Measurements from ENCODE around the gene TEX19.
"Not testable (repeated sequence)": the region's sequence is repeated elsewhere in the genome, so short reads cannot be mapped to it uniquely, and the experiment has no call there.

The TEX19 gene

GRCh38 chr17:82411396-82412053, 52.5 kb downstream of the TEX19 start:
- DNase-seq (ENCODE audit: low spot score), result no peak

GRCh38 chr17:82412081-82412480, 53.0 kb downstream of the TEX19 start:
- not testable (repeated sequence) for DNase-seq (ENCODE audit: low spot score)

DNA sequence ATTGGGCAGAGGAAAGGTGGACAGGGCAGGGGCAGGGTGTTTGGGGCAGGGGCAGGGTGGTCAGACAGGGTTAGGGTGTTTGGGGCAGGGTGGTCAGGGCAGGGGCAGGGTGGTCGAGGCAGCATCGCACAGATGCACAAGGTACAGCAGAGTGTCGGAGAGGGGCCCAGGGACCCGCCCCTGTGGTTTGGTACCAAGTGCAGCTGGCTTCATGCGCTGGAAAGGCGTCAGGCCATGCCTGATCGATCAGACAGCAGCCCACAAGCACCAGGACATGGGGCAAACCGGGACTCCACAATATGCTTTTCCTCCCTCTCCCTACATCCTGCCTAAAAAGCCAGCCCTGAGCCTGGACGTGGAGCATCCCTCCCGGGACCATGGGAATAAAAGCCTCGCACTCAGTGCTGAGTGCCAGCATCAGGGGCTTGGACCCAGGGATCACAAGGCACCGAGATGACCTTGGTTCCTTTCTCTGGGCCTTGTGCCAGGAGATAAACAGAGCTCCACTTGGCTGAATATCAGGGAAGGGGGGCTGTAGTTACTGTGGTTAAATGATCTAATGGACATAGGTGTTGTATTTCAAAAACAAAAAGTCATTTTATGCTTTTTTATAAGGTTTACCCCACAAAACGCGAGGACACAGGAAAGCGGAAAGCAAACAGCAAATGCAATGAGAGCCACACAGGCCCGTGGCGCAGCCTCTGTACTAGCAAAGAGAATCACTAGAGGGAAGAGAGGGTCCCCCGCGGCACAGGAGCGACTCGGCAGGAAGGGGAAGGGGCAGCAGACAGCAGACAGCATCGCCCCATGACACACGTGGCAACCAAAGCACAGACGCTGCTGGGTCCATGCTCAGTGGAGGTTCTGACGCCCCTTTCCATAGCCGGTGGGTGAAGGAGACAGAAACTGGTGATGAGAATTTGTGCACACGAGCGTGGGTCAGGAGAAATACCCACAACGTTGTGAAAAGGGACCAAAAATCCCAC, 53.8 kb downstream of the TEX19 start:
- DNase-seq (ENCODE audit: low spot score), result no peak
